Stimulated activated naive CD4-positive, alpha-beta T cell (primary cell): ENCODE results near the gene FAM76B.
"Not testable (repeated sequence)": the region's sequence is repeated elsewhere in the genome, so short reads cannot be mapped to it uniquely, and the experiment has no call there.

Experiments
- DNase-seq, 6 experiments: peaks; one replicate each; lab custom pipeline; 2025; lab: John Stamatoyannopoulos, UW

The FAM76B gene

DNA sequence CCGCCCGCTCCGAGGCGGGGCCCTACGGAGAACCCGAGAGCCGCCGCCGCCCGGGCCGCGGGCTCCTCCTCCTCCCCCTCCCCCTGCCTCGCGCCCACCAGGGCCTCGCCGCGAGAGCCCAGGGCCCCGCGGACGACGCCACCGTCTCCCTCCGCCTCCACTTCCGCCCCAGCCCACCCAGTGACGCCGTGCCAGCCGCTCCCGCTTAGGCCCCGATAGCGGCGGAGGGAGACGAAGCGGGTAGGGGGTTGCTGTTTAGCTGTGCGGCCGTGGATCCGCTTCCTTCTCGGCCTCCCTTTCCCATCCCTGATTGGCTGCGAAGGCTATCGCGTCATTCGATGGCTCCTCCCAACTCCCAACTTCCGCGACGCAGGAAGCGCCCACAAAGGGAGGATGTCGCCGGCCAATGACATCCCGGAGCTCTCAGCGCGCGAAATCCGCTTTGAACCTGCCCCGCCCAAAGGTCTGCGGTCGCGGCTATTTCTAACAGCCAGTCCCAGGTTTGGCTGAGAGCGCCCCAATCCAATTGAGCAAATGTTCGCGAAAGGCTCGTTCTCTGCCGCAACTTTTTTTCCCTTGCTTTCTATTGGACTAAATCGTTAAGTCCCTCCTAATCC is at the start of gene FAM76B:
TSS of gene FAM76B (minus strand) at position 277 of the 617 bp plus-strand sequence. CDS start 304 bp downstream, outside the sequence.
- peak; percentile 97 to 99 (median 98) for DNase-seq

DNA sequence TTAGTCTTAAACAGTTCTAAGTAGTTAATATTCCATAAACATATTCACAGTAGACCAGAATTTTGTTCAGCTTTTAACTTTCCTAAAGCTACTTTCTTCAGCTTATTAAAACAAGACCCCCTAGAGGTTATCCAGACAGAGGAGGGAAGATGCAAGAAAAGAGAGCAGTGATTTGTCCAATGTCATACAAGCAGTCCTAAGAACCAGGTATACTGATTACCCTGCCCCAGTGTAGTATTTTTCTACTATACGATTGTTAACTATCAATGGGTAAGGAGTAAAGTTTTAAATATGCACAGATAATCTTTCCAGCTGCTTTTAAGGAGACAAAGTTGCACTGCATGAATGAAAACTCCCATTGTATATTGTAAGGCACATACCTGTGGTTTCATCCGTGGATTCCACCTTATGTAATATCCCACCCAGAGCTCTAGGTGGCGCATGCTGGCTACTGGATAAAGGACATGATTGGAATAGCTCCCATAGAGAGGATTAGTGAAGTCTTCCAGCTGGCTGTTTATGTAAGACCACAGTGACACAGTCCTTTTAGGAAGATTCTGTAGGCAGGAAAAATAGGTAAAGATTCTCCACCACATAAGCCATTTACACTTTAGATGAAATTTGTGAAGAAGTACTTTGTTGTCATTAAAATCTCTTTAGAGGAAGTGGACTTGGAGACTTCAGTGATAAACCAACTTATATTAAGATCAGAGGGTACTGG is 46.3 kb upstream of the FAM76B start:
- DNase-seq, result peak; percentile 7 to 65 (median 37)

DNA sequence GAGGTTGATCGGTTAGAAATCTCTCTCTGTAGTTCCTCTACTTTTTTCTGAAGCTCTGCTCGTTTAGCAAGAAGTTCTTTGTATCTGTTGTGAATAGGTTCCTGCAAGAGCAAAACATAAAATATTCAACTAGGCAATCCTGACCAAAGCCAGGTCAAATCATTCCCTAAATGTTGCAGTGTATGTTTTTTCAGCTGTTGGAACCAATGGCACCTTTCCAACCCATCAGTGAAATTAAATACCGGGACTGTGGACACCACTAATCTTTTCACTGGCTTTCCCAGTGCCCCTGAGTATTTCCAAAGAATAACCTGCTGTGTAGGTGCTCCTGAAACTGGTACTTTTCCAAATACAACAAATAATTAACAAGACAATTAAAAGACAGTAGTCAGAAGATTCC is 45.8 kb upstream of the FAM76B start:
- DNase-seq, result no peak

DNA sequence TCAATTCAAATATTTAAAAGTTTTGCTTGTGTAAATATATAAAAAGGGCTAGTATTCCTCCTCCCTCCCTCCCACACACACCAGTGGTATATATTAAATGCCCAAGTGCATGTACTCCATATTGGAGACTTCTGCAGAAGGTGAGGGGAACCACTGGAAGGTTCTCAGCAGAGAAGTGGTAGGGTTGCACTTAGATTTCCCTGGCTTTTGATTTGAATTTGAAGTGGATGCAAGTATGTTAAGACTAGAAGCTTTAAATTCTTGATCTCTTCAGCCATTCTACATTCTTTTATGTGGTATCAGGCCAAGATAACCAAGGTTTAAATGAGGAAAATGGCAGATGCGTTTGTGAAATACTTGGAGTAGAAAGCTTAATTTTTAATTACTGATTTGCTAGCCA is 43.8 kb upstream of the FAM76B start:
- DNase-seq, result no peak

DNA sequence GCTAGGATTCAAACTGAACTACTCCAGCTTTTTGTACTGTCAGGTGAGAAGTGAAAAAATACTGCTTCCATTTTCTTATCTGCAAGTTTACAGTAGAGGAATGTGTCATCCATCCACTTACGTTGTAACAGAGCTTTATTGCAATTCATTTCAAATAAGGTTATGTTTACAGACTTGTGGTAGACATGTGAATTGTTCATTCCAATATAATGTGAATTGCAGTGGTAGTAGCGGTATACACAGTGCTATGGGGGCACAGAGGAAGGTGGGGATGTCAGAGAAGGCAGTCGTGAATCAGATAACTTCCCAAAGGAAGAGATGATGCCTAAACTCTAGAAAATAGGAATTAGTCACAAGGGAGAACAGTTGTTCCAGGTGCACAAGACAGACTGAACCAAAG is 43.2 kb upstream of the FAM76B start:
- no peak for DNase-seq

DNA sequence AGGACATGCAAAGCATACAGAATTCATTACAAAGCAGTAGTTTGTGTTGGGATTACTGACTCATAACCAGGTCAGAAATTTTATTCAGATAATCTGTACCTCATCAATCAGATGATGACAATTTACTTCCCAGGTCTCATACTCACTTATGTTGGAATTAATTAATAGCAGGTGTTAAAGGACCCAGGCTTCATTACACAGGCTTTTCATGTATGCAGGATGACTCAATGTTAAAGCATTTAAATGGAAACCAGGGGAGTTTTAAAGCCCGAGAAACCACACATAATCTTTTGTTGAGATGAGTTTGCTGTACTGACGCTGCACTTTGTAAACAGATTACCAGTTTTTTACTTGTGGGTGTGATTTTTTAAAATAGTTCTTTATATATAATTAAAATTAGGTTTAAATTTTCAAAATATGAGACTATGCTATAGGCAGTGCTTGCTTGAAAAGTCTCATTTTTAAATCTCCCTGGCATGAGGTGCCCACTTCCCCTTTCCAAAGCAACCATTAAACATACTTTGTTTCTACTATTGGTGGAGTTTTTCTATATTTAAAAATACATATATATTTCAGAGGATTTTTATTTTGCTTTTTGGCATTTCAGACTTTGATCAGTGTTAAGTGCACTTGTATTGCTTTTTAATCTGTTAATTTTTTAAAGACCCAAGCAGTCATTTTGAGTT is 41.8 kb upstream of the FAM76B start:
- no peak for DNase-seq

DNA sequence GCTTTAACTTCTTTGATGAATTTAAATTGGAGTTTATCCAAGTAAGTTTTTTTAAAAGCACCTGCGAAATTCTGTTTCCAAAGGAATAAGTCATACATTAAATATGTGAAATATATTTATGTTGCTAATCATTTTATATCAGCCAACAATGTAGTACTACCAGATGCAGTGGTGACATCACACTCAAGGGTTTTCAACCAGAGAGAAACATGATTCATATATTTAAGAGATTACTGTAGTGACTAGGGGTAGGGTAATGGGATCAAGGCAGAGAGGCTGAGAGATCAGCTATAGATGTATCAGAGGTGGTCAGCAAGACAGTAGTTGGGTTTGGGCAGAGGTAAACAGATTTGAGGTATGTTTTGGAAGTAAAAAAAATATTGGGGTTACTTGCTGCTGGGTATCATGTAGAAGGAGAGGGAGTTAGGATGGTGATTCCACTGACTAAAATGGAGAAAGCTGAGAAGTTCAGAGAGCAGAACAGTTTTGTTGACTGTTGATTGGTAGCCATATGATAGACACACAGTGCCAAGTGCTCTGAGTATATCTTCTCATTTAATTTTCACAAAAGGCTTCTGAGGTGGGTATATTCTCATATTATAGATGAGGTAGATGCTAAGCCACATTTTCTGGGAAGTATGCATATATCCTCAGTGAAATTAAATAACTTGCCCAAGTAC is 40.1 kb upstream of the FAM76B start:
- no peak for DNase-seq

DNA sequence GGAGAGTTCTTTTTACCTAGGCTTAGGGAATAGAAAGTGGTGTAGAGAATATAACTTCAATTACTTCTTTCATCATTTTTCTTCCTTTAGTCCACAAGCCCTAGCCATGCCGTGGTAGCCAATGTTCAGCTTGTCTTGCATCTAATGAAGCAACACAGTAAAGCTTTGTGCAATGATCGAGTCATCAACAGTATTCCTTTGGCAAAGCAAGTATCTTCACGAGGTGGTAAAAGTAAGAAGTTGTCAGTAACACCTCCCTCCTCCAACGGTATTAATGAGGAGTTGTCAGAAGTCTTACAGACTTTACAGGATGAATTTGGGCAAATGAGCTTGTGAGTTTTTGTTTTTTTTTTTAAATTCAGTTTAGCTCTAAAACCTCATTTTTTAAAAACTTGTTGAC is 38.1 kb upstream of the FAM76B start:
- DNase-seq, result no peak

DNA sequence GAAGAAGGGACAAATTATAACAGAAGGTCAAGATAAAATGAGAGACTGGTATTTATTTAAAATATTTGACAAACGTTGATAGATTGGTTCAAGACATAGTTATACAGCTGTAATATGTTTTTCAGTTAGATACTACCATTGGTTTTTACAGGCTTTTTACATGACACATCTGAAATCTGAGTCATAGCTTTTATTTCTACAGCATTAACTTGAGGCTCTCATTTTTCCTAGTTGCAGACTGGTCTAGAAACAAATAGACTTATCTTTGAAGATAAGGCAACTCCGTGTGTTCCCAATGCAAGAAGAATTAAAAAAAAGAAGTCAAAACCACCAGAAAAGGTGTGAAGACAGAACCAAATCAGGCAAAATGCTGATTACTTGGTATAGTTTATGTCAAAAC is 32.1 kb upstream of the FAM76B start:
- no peak for DNase-seq

DNA sequence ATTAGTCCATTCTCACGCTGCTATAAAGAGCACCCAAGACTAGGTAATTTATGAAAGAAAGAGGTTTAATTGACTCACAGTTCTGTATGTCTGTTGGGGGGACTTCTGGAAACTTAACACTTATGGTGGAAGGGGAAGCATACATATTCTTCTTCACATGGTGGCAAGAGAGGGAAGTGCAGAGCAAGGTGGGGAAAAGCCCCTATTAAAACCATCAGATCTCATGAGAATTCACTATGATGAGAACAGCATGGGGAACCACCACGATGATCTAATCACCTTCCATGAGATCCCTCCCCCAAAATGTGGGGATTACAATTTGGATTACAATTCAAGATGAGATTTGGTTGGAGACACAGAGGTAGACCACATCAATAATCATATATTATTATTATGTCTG is 26.5 kb upstream of the FAM76B start:
- DNase-seq, result no peak

DNA sequence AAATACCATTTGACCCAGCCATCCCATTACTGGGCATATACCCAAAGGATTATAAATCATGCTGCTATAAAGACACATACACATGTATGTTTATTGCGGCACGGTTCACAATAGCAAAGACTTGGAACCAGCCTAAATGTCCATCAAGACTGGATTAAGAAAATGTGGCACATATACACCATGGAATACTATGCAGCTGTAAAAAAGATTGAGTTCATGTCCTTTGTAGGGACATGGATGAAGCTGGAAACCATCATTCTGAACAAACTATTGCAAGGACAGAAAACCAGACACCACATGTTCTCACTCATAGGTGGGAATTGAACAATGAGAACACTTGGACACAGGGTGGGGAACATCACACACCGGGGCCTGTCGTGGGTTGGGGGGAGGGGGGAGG is 21.5 kb upstream of the FAM76B start:
- DNase-seq, result not testable (repeated sequence)

DNA sequence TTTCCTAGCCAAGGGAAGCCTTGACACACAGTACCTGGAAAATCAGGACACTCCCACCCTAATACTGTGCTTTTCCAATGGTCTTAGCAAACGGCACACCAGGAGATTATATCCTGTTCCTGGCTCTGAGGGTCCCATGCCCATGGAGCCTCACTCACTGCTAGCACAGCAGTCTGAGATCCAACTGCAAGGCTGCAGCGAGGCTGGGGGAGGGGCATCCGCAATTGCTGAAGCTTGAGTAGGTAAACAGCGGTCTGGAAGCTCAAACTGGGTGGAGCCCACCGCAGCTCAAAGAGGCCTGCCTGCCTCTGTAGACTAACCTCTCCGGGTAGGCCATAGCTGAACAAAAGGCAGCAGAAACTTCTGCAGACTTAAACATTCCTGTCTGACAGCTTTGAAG is 16.9 kb upstream of the FAM76B start:
- not testable (repeated sequence) for DNase-seq

DNA sequence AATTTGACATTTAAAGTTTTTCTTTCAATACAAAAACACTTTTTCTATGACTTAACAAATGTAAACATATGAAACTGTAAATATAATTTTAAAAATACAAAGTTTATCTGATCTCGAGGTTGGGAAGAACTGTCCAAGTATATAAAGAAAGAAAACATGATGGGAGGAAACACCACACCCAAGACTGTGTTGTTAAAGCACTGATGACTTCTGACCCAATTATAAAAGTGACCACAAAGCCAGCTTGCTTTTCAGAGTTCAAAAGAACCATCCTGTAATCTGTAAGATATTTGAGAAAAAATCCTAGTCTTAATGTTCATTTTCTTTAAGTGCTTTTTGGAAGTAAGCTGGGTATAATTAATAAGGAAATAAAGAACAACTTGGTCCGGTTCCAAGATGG is 16.3 kb upstream of the FAM76B start:
- DNase-seq, result no peak

DNA sequence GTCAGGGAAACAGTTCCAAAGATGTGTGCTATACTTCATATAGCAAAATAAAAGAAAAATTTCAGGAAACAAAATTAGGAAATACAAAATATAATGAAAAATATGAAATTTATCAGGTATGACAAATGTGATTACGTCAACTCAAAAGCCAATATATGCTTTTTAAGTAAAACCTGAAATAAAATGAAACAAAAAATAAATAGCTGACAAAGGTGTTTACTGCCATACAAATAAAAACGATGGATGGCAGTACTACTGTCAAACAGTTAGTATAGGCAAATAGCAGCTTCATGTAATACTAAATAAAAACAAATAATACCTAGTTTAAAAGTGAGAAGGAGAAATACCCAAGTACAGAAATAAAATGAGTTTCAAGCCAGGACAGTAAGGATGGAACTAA is 14.4 kb upstream of the FAM76B start:
- DNase-seq, result no peak

DNA sequence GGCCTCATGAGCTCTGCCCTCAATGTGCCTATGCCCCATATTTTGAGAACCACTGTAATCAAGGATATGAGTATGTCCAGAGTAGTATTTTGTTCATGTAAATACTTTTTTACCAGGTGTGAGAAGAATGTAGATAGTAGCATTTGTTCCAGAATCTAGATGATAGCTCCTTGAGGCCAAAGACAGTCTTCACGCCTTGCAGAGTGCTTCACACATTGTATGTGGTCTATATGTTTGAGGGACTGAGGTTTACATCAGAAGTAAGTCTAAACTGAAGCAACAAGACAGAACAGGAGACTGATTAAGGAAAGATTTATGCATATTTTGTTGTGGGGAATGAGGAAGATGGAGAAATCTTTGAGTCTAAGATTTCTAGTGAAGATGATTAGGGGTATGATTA is 13.2 kb upstream of the FAM76B start:
- no peak for DNase-seq

DNA sequence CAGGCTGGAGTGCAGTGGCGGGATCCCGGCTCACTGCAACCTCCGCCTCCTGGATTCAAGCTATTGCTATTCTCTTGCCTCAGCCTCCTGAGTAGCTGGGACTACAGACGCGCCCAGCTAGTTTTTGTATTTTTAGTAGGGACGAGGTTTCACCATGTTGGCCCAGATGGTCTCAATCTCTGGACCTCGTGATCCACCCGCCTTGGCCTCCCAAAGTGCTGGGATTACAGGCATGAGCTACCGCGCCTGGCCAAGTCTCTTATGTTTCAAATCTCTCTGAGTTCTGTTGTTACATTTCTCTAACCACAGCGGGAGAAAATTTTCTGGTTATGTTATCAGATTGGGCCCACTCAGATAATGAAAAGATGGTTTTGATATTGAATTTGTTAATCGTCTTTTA is 10.9 kb upstream of the FAM76B start:
- DNase-seq, result no peak

DNA sequence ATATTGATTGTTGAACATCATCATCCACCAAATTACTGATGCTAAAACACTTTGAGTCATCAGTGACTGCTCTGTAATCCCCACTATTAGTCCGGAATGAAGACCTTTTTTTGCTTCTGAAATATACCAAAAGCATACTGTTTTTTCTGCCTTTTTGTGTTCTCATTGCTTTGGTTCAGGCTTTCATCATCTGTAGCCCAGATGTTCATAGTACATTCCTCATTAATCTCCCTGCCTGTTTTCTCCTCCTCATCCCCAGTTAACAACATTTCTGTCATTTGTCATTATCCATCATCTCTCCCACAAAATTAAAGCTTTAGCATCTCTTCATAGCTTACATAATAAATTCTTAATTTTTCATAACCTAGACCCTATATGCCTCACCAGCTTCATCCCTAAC is 10.0 kb upstream of the FAM76B start:
- no peak for DNase-seq

DNA sequence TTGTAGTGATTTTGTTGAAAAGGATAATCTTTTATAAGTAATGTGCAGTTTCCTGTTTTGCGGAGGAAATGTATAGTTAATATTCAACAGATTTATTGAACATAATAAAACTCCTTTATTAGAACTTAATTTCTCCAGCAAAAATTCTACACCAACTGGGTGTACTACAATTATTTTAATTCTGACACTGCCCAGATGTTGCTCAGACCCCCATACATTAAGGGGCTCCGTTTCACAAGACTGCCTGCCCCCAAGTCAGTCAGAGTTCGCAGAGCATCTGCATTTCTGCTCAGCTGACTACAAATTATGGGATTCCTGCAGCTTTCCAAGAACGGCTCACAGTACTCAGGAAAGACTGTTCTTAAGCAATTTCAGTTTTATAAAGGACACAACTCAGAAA is 6.9 kb upstream of the FAM76B start:
- no peak for DNase-seq

DNA sequence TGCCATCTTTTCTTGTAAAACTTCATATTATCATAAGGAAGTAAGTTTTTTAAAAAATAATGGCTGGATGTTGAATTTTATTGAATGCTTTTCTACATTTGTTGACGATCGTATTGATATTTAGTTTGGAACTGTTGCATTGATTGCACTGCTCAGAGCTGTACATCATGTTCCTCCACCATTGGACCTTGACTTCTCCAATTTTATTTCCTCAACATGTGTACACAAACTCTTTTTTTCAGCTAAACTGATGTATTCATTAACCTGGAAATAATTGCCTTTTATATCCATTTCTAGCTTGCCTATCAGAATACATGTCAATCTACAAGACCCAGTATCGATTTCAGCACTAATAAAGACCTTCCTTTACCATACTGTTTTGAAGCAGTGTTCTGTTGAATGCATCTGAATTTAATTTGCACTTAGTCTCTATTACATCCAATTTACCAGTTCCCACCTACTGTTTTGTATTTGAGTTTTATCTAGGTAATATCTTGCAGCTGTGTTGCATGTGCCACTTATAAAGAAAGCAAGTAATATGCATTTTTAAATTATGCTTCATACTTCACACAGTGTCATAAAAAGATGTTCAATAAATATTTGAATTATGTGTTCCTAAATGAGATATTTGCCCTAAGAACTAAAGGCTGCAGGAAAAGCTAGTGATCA is 6.2 kb upstream of the FAM76B start:
- DNase-seq, result no peak

DNA sequence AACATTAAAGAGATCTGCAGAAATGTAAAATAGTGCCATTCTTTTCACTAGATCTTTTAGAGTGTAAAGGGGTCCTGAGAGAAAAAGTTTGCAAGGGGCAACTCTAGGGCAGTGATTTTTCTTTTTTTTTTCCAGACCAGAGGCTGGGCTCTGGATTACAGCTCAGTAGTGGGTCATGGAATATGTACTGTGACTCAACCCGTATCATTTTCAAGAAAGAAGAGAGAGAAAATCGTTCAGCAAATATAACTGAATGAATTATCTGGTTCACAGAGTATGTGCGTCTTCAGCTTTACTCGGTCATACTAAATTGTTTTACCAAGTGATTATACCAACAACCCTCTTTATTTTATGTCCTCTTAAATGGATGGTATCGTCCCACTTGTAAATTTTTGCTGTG is 4.5 kb upstream of the FAM76B start:
- DNase-seq, result no peak

DNA sequence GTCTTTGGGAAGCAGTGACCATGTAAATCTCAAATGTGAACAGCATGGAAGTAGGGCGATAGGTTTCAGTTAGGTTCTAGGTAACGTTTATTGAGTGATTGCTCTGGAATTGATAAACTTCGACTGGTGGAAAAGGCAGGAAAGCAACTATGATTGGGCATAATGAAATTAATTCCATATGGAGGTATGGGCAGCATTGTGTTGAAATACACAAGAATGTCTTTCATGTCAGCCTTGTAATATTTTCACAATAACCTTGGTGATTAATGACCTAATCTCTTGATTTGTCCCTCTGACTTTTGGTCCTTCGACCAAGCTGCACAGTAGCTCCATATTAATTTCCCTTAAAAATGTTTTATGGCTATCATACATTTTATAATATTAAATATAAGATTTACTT is 3.5 kb upstream of the FAM76B start:
- no peak for DNase-seq

DNA sequence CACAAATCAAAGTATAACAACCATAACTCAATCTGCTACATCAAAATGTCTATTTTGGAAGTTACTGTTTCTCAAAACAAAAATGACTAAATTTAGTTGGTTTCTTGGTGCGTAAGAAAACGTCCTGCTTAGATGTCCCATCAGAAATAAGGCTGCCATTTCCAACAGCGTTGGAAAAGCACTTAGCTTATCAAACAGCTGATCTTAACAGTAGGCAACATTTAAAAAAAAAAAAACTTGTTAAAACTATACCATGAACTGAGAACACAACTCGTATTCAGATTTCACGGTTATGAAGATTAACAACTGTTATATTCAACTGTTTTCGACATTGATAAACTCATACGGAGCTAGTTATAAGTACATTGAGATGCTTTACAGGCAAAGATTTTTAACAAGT is 3.1 kb upstream of the FAM76B start:
- DNase-seq, result no peak
